Nucleus accumbens (tissue), 56 donors: Measurements from ENCODE around the gene PIK3R3.
"Not testable (repeated sequence)": the region's sequence is repeated elsewhere in the genome, so short reads cannot be mapped to it uniquely, and the experiment has no call there.

ENCODE experiments used
- DNase-seq, 56 donors: peaks; one replicate each; lab custom pipeline; 2025; lab: John Stamatoyannopoulos, UW

The PIK3R3 gene

GRCh38 chr1:46114925-46115603, 17.4 kb downstream of the PIK3R3 start:
- no peak for DNase-seq

- no peak for DNase-seq
Observed at GRCh38 chr1:46113948-46114347, 18.5 kb downstream of the PIK3R3 start.

DNA sequence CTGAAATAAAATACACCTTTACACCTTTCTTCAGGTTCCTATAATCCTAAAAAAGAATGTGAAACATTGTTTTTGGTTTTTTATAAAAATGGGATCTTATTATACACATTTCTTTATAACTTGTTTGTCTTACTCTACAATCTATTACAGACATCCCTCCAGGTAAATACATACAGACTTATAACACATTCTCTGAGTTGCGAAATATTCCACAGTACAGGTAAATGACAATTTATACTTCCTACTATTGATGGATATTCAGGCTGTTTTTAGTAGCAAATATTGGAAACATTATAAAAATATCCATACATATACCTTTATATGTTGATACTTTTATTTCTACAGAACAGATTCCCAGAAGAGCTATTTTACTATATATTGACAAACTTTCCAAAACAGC, 20.3 kb downstream of the PIK3R3 start:
- no peak for DNase-seq

GRCh38 chr1:46110521-46110920, 21.9 kb downstream of the PIK3R3 start:
- DNase-seq = no peak

DNA sequence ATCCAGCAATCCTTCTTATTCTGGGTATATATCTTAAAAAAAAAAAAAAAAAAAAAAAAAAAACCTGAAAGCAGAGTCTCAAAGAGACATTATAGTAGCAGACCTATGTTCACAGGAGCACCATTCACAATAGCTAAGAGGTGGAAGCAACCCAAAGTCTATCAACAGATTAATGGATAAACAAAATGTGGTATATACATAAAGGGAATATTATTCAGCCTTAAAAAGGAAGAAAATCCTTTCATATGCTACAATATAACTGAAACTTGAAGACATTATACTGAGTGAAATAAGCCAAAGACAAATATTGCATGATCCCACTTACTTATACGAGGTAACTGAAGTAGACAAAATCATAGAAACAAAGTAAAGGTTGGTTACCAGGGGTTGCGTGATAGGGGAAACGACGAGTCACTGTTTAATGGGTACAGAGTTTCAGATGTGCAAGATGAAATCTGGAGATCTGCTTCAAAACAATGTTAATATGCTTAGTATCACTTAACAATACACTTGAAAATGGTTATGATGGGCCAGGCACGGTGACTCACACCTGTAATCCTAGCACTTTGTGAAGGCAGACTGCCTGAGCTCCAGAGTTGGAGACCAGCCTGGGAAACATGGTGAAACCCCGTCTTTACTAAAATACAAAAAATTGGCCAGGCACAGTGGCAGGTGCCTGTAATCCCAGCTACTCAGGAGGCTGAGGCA, 29.5 kb downstream of the PIK3R3 start:
- no peak for DNase-seq

GRCh38 chr1:46099215-46099614, 33.2 kb downstream of the PIK3R3 start:
- no peak for DNase-seq

DNA sequence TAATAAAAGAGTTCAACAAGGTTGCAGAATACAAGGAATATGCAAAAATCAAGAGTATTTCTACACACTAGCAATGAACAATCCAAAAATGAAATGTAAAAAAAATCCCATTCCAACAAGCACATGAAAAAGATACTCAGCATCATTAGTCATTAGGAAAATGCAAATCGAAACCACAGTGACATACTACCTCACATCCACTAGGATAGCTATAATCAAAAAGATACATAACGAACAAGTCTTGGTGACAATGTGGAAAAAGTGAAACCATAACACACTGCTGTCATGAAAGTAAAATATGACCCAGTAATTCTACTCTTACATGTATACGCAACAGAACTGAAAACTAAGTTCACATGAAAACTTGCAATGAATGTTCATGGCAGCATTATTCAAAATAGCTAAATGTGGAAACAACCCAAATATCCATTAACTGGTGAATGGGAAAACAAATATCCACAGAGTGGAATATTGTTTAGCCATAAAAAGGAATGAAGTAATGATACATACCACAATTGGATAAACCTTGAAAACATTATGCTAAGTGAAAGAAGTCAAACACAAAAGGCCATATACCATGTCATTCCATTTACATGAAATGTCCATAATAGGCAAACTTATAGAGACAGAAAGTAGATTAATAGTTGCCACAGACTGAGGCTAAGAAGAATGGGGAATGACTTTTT, 34.3 kb downstream of the PIK3R3 start:
- no peak for DNase-seq

- no peak for DNase-seq
Observed at GRCh38 chr1:46097149-46097472, 35.3 kb downstream of the PIK3R3 start.

DNA sequence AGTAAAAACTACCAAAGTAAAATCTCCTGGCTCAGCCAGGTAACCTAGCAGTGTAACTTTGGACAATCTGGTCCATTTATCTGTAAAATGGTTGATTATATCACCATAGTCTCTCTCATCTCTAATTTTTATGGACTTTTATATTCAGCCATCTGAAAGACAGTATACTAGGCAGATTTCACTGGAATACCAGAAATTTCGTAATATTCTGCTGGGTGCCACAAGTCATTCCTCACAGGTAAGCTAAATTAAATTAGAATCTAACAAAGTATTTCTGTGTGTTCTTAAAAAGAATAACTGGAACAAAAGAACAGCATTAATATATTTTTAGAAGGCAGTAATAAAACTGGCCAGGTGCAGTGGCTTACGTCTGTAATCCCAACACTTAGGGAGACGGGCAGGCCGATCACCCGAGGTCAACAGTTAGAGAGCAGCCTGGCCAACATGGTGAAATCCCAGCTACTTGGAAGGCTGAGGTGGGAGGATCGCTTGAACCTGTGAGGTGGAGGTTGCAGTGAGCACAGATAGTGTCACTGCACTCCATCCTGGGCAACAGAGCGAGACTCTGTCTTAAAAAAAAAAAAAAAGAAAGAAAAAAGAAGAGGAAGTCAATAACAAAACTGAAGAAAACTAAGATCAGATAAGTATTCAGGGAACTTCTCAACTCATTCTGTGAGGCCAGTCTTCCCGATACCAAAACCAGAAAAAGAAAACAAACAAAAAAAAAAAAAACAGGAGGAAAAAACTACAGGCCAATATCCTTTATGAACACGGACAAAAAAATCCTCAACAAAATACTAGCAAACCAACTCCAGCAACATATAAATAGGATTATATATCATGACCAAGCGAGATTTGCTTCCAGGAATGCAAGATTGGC, 35.9 kb downstream of the PIK3R3 start:
- DNase-seq = no peak

- DNase-seq = not testable (repeated sequence)
Observed at GRCh38 chr1:46095110-46095509, 37.3 kb downstream of the PIK3R3 start.

- no peak for DNase-seq
Observed at GRCh38 chr1:46094471-46095005, 37.9 kb downstream of the PIK3R3 start.

DNA sequence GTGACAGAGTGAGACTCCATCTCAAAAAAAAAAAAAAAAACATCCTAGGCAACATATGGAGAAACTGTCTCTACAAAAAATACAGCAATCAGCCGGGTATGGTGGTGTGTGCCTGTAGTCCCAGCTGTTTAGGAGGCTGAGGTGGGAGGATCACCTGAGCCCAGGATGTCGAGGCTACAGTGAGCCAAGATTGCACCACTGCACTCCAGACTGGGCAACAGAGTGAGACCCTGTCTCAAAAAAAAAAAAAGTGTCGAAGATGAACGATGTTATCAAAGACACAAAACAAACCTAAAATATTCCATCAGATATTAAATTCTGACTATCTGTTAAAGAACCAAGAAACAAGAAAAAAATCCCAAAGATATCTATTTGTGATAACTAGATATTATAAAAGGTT, 38.6 kb downstream of the PIK3R3 start:
- DNase-seq = not testable (repeated sequence)

DNA sequence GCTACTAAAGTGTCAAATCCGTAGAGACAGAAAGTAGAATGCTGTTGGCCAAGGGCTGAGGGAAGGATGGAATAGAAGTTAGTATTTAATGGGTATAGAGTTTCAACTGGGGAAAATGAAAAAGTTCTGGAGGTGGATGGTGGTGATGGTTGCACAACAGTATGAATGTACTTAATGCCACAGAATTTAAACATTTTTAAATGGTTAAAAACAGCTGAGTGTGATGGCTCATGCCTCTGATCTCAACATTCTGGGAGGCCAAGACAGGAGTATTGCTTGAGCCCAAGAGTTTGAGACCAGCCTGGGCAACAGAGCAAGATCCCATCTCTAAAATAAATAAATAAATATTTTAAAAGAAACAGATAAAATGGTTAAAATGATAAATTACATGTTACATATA, 44.5 kb downstream of the PIK3R3 start:
- DNase-seq = no peak

- no peak for DNase-seq
Observed at GRCh38 chr1:46086576-46086975, 45.9 kb downstream of the PIK3R3 start.

- no peak for DNase-seq
Observed at GRCh38 chr1:46084553-46085451, 47.6 kb downstream of the PIK3R3 start.

DNA sequence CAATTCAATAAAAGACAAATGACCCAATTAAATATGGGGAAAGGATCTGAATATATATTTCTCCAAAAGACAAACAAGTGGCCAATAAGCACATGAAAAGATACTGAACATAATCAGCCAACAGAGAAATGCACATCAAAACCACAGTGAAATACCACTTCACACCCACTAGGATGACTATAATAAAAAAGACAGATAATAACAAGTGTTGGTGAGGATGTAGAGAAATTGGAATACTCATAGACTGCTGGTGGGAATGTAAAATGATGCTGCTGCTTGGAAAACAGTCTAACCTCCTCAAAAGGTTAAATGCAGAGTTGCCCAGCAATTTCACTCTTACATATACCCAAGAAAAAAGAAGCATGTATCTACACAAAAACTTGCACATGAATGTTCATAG, 48.9 kb downstream of the PIK3R3 start:
- DNase-seq = no peak

DNA sequence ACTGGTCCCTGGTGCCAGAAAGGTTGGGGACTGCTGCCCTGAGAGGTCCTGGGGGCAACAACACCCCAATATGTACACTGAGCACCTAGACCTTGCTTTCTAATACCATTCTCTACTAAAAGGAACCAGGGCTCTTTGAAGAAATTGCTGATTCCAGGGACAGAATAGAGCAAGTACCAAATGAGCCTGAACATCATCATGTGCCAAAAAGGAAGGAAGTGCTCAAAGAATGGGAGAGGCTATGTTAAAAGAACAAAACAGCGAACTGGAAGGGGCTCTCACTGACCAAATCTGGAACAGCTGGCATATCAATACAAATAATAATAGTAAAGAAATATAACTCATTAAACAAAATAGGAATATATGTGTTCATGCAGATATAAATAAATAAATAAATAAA, 50.8 kb downstream of the PIK3R3 start:
- DNase-seq = no peak

- no peak for DNase-seq
Observed at GRCh38 chr1:46081206-46081605, 51.2 kb downstream of the PIK3R3 start.

DNA sequence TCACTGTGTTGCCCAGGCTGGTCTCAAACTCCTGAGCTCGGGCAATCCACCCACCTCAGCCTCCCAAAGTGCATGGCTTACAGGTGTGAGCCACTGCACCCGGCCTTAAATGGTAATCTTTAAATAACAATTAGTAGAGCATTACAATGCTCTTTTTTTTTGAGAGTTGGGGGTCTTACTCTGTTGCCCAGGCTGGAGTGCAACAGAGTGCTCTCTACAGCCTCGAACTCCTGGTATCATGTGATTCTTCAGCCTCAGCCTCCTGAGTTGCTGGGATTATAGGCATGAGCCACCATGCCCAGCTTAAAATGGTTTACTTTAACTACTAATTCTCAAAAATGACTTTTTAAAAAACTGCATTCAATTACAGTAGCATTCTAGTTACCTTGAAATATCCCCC, 52.2 kb downstream of the PIK3R3 start:
- no peak for DNase-seq

- no peak for DNase-seq
Observed at GRCh38 chr1:46077644-46078043, 54.8 kb downstream of the PIK3R3 start.
